Small intestine (tissue), 7 donors: Measurements from ENCODE around the gene TMEM9B. TPM values are rescaled to one million over a fixed set of nuclear protein-coding genes. Genes with fewer than 3 reads are reported as not detected.
A peak's percentile ranks its signal among the peaks of the same experiment; 100 is the strongest.
"Not testable (repeated sequence)": the region's sequence is repeated elsewhere in the genome, so short reads cannot be mapped to it uniquely, and the experiment has no call there.

Experiments
- DNase-seq, 2 donors: peaks; one replicate each; pipeline versions ENCODE4 v3.0.0 to v3.0.0-alpha.2; 2013
- FAIRE-seq: peaks from 2 replicates; lab custom pipeline; 2012; peaks lifted over from hg19 to GRCh38; lab: Jason Lieb, UNC
- H3K27ac ChIP-seq, 3 donors: one replicate each; pipeline ENCODE4 v1.5.1; 2013; ENCODE audit warnings: low read length in 2 of 3, mild to moderate bottlenecking in 2 of 3, control low read depth in 1 of 3, inconsistent platforms in 1 of 3, low read depth in 1 of 3, moderate library complexity in 1 of 3
- H3K27me3 ChIP-seq, 3 donors: one replicate each; pipeline ENCODE4 v1.6.1; 2013; ENCODE audit warnings: low read length in 3 of 3, inconsistent platforms in 1 of 3; ENCODE audit not compliant: control insufficient read depth in 3 of 3, insufficient read depth in 3 of 3
- H3K36me3 ChIP-seq, 3 donors: one replicate each; pipeline ENCODE4 v1.6.1; 2013; ENCODE audit warnings: low read length in 3 of 3, inconsistent platforms in 1 of 3, low read depth in 1 of 3, mild to moderate bottlenecking in 1 of 3, moderate library complexity in 1 of 3; ENCODE audit not compliant: control insufficient read depth in 3 of 3, insufficient read depth in 2 of 3
- H3K4me1 ChIP-seq, 3 donors: one replicate each; pipeline ENCODE4 v1.6.1; 2013; ENCODE audit warnings: low read length in 2 of 3, inconsistent platforms in 1 of 3, low read depth in 1 of 3, mild to moderate bottlenecking in 1 of 3, moderate library complexity in 1 of 3; ENCODE audit not compliant: control insufficient read depth in 3 of 3, insufficient read depth in 2 of 3
- H3K4me3 ChIP-seq, 3 donors: one replicate each; pipeline ENCODE4 v1.5.1; 2013; ENCODE audit warnings: low read length in 3 of 3, control low read depth in 1 of 3, inconsistent platforms in 1 of 3, low read depth in 1 of 3, mild to moderate bottlenecking in 1 of 3, moderate library complexity in 1 of 3
- H3K9me3 ChIP-seq, 2 donors: one replicate each; pipeline ENCODE4 v1.6.1; 2013; ENCODE audit warnings: low read depth in 1 of 2, low read length in 1 of 2; ENCODE audit not compliant: control insufficient read depth in 2 of 2, insufficient read depth in 1 of 2
- WGBS, 3 donors: extraction: QIAGEN DNeasy Blood & Tissue Kit; methylation state at CpG; one replicate each; pipeline ENCODE4 v1.1.7; 2013; 5-methylcytosine and 5-hydroxymethylcytosine counted together
- polyA plus RNA-seq, 4 donors: library from polyadenylated mRNA; stranded (reverse) in 3 of 4; unstranded in 1 of 4; fragments of 200-250 nt in 3 of 4; fragments of 120-200 nt in 1 of 4; gene quantifications; one replicate each; pipeline versions ENCODE4 v1.2.1 to v1.2.3, GENCODE V29; 2013
- donor health status: healthy with polysubstance abuse.
- donor health status: control.
- donor health status: control.
- donor health status: Bipolar disorder and iron deficiency.
- donor health status: healthy.

Gene TMEM9B
- polyA plus RNA-seq, 4 donors, result 31.3 to 70.3 (median 45.5) TPM

- Histone ChIP-seq H3K27me3 (no peaks in the 10 kb centered on the region), H3K4me1 (no peaks in the 10 kb centered on the region), H3K4me3 (no peak overlapping the region), H3K27ac (no peak overlapping the region), H3K9me3 (no peaks in the 10 kb centered on the region), H3K36me3 (peaks cover 13 to 17% (median 15%) of the 10 kb centered on the region in 3 donors)
- FAIRE-seq (no peak), DNase-seq (no peak)
- WGBS, 3 donors, result 63 to 77% (median 75%) methylated on average over 3 of the region's 3 CpGs
These were observed 15.4 kb downstream of the TMEM9B start for GRCh38 chr11:8948886-8949285.

DNA sequence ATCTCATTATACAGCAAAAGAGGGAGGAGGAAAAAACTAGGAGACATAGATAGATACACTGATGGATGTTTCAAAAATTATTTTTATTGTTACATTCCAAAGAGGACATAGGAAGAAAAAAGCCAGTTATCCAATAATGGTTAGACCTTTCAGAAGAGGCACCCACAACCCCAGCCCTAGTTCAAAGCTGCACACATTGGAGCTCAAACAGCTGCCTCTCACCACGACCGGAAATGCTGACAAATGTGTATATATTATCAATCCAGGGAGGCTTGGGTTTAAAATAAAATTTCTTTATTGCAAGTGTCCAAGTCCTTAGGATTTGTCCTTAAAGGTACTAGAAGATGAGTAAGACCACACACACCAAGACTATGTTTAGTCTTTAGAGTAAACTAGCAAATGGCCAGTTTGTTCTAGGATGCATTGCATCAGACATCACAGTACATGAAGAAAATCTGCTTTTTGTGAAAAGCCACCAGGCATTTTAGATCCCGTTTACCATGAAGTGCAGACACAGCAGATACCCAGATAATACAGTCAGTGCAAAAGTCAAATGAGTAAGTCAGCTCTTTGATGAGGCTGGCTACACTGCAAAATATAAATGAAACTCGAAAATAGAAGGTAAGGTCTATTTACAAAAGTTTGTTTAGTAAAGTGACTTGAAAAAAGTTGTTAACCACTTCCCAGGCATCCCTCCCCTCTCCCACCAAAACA is 16.9 kb downstream of the TMEM9B start:
- Histone ChIP-seq H3K4me1 (no peaks in the 10 kb centered on the region), H3K27ac (no peak overlapping the region), H3K27me3 (no peaks in the 10 kb centered on the region), H3K4me3 (no peak overlapping the region), H3K9me3 (no peaks in the 10 kb centered on the region), H3K36me3 (peaks cover 13% of the 10 kb centered on the region in 3 donors)
- FAIRE-seq (no peak), DNase-seq (no peak)
- 65 to 87% (median 81%) methylated on average over 4 of the region's 4 CpGs for WGBS, 3 donors

DNA sequence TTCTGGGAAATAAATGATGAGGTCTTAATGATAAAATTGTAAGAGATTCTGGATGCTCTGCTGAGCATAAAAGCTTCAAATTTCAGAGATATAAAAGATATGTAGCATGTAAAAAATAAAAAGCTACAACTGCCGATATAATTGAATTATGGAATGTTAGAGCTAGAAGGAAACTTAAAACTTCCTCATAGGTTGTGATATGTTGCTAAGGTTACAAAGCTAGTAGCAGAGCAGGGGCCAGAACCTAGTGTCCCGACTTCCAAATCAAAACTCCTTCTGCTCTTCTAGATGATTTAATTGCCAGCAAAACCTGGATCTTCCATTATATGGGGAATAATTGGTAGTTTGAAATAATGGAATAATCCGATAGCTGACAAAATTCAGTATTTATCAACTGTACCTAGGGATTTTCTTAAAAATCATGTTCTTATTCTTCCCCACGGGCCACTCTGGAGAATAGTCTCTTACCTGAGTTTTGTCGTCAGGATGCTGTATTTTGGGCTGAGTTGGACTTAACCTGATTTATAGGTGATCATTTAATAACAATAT is 21.6 kb downstream of the TMEM9B start, which contains the start of gene ASCL3:
Gene ASCL3, minus strand, starts transcription at position 499 of the 549 bp plus-strand sequence. CDS start 4,855 bp downstream, outside the sequence.
- DNase-seq (no peak), FAIRE-seq (no peak)
- Histone ChIP-seq H3K36me3 (peaks cover 0 to 3% (median 0%) of the 10 kb centered on the region in 3 donors), H3K27me3 (no peaks in the 10 kb centered on the region), H3K27ac (no peak within 1 kb of the TSS), H3K9me3 (no peaks in the 10 kb centered on the region), H3K4me3 (no peak within 1 kb of the TSS), H3K4me1 (no peaks in the 10 kb centered on the region)
- 70 to 81% (median 74%) methylated on average over 5 of the region's 5 CpGs for WGBS, 3 donors

DNA sequence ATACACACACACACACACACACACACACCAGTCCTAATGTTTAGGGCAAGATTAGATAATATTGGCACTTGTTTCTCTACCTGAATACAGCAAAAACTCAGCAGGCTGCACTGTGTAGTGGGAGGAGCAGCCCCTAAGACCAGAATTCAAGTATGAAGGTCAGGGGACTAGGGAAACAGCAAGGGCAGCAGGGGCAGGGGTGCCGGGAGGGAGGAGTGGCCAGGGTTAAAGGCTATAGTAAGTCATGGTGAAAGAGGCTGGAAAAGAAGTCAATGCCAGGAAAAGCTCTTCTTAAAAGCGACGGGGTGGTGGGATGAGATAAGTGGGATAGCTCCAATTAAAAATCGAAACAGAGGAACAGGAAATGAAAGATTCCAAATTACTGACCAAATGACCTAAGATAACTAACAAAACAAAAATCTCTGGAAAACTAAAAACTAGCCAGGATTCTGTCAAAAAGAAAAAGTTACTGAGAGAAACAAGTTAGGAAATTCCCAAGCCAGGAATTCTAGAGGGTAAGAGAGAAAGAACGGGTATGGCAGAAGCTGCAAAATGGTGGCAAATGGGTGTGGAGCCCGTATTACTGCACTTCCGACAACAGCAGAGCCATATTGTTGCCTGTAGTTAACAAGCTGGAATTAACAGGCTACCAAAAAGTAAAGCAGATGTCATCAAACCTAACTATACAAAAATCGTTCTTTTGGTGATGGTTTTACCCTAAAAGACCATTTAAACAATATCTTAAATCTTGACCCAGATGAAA is 22.7 kb downstream of the TMEM9B start:
- H3K4me1 ChIP-seq, result no peaks in the 10 kb centered on the region
- H3K9me3 ChIP-seq, result no peaks in the 10 kb centered on the region
- H3K4me3 ChIP-seq, result no peak overlapping the region
- no peaks in the 10 kb centered on the region for H3K27me3 ChIP-seq
- no peak for FAIRE-seq
- no peak overlapping the region for H3K27ac ChIP-seq
- 66 to 74% (median 71%) methylated on average over 8 of the region's 8 CpGs for WGBS, 3 donors
- DNase-seq, result no peak
- H3K36me3 ChIP-seq, result no peaks in the 10 kb centered on the region

- no peak for FAIRE-seq
- no peaks in the 10 kb centered on the region for H3K36me3 ChIP-seq
- H3K27ac ChIP-seq, result no peak overlapping the region
- no peaks in the 10 kb centered on the region for H3K9me3 ChIP-seq
- no peaks in the 10 kb centered on the region for H3K27me3 ChIP-seq
- 77 to 90% (median 85%) methylated on average over 14 of the region's 14 CpGs for WGBS, 3 donors
- no peaks in the 10 kb centered on the region for H3K4me1 ChIP-seq
- DNase-seq, result no peak
- H3K4me3 ChIP-seq, result no peak overlapping the region
These were observed 26.6 kb downstream of the TMEM9B start for GRCh38 chr11:8937659-8938058.

DNA sequence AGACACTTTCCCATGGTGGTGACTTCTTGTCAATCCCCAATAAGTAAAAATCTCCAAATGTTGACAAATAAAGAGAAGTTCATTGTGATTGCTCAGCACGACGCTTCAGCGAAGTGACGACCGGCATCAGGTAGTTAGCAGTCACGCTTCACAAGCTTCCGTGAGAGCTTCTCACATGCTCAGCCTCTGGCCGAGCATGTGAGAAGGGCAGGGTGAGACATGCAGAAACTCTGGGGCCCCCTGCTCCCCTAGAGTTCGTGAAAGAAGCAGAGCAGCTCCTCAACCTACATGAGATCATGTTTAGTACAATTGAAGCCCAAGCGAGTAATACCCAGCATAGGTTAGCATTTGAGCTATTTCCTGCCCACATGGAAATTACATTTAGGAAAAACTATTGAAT is 27.1 kb downstream of the TMEM9B start:
- WGBS, 3 donors, result 90 to 93% (median 90%) methylated on average over 10 of the region's 10 CpGs

GRCh38 chr11:8935789-8936188 is 28.5 kb downstream of the TMEM9B start:
- not testable (repeated sequence) for H3K27me3 ChIP-seq, DNase-seq, H3K4me1 ChIP-seq, H3K27ac ChIP-seq, H3K4me3 ChIP-seq, H3K36me3 ChIP-seq, FAIRE-seq, H3K9me3 ChIP-seq
- WGBS, 3 donors, result 73 to 97% (median 89%) methylated on average over 2 of the region's 2 CpGs

More for the DNA sequence above, 27.1 kb downstream of the TMEM9B start:
- Histone ChIP-seq H3K4me1 (no peaks in the 10 kb centered on the region), H3K36me3 (no peaks in the 10 kb centered on the region), H3K27me3 (no peaks in the 10 kb centered on the region), H3K9me3 (no peaks in the 10 kb centered on the region), H3K4me3 (no peak overlapping the region), H3K27ac (no peak overlapping the region)
- DNase-seq, result no peak
- no peak for FAIRE-seq

GRCh38 chr11:8934742-8935488 is 29.3 kb downstream of the TMEM9B start:
- DNase-seq (peak in 1 of 2 donors; percentile 31), FAIRE-seq (no peak)
- no peaks in the 10 kb centered on the region for H3K9me3 ChIP-seq
- WGBS, 3 donors, result 36 to 55% (median 49%) methylated on average over 14 of the region's 14 CpGs
- no peaks in the 10 kb centered on the region for H3K27me3 ChIP-seq
- H3K27ac ChIP-seq, result no peak overlapping the region
- no peaks in the 10 kb centered on the region for H3K36me3 ChIP-seq
- no peaks in the 10 kb centered on the region for H3K4me1 ChIP-seq
- H3K4me3 ChIP-seq, result no peak overlapping the region
